ENCODE results near the gene TBC1D8B. TPM values are rescaled to one million over a fixed set of nuclear protein-coding genes. Genes with fewer than 3 reads are reported as not detected.

The TBC1D8B gene
- total and polyA plus RNA-seq, 4 donors, result 4.0 to 20.7 (median 8.7) TPM

DNA sequence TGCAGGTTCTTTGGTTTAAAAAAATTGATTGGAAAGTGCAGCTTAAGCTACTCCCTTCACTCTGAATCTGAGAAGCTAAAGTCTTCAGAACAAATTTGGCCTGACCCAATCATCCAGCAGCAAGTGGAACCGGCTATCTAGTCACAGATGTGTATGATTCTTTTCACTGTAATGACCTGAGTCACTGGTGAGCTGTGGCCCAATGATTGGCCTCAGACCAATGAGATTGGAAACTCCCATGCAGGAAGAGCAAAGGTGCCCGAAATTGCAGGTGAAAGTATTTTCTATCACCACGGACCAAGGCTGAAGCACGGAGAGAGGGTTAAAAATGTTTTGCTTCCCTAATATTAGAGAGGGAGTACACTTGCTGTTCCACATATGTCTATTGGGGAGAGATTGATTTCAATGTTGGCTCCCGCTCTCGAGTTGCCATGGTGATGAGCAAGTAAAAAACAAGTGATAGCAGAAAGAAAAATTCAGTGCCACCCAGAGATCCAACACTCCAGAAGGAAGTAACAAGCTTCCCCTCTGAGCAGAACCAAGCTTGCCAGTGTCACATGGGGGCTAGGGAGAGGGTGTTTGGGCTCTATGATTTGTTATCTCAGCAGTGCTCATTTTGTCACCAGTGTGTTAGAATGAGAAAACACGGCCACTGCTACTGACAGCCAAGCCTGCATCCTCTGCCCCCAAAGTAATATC lies 89.4 kb downstream of the TBC1D8B start:
- Histone ChIP-seq H3K4me3 (ENCODE audit: low read length in 2 of 2) (no peak overlapping the region), H3K9me3 (ENCODE audit: control insufficient read depth, low read length) (no peaks in the 10 kb centered on the region), H3K27ac (ENCODE audit: low read depth in 1 of 2, low read length in 2 of 2) (no peak overlapping the region), H3K4me1 (ENCODE audit: control insufficient read depth in 1 of 2, insufficient read depth in 2 of 2, low read length in 2 of 2) (no peaks in the 10 kb centered on the region), H3K27me3 (ENCODE audit: control insufficient read depth in 1 of 2, insufficient read depth in 2 of 2, low read length in 1 of 2) (no peaks in the 10 kb centered on the region), H3K36me3 (ENCODE audit: control insufficient read depth in 1 of 2, insufficient read depth in 2 of 2, low read length in 1 of 2) (no peaks in the 10 kb centered on the region)
- intact Hi-C loops (cut with DNase I), result loop anchor here (5.0 to 10.0 kb wide), 2 partner anchors 60 to 1173 kb away; no protein-coding TSS in a partner anchor
- ATAC-seq (ENCODE audit: low FRiP score) (no peak), DNase-seq (no peak)
- 53 to 60% methylated on average over 7 of the region's 7 CpGs for whole genome bisulfite sequencing, 2 donors

GRCh38 chrX:106894392-106894909 lies 92.0 kb downstream of the TBC1D8B start:
- peak in 1 of 2 donors; percentile 58 for DNase-seq
- no peaks in the 10 kb centered on the region for H3K36me3 ChIP-seq (ENCODE audit: control insufficient read depth in 1 of 2, insufficient read depth in 2 of 2, low read length in 1 of 2)

DNA sequence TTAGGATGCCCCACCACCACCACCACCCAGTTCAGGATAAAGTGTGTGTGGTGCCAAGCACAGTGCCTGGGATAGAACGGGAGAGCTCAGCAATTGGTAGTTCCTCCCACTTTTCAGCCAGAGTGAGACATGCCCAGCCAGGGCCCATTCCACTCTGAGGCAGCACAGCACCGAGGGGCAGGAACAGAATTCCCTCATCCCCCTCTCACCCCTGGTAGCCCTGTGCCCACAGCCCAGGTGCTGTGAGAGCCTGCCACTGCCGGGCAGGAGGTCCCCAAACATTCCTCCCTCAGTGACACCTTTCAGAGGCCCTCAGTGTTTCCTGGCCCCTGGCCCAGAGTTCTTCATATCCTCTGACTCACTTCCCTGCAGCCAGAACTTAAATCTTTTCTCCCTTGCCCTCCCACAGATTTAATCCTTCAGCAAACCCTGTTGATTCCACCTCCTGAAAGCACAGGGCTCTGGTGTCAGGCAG lies 92.5 kb downstream of the TBC1D8B start:
- no peaks in the 10 kb centered on the region for H3K4me1 ChIP-seq (ENCODE audit: control insufficient read depth in 1 of 2, insufficient read depth in 2 of 2, low read length in 2 of 2)
- H3K27ac ChIP-seq (ENCODE audit: low read depth in 1 of 2, low read length in 2 of 2), result no peak overlapping the region
- intact Hi-C loops (cut with DNase I), result loop anchor here (5.0 to 10.0 kb wide), 3 partner anchors 47 to 1170 kb away; no protein-coding TSS in a partner anchor
- no peak overlapping the region for H3K4me3 ChIP-seq (ENCODE audit: low read length in 2 of 2)
- no peaks in the 10 kb centered on the region for H3K9me3 ChIP-seq (ENCODE audit: control insufficient read depth, low read length)
- DNase-seq (no peak), ATAC-seq (ENCODE audit: low FRiP score) (no peak)
- WGBS, 2 donors, result 34 to 39% methylated on average over 3 of the region's 3 CpGs
- no peaks in the 10 kb centered on the region for H3K27me3 ChIP-seq (ENCODE audit: control insufficient read depth in 1 of 2, insufficient read depth in 2 of 2, low read length in 1 of 2)
- H3K36me3 ChIP-seq (ENCODE audit: control insufficient read depth in 1 of 2, insufficient read depth in 2 of 2, low read length in 1 of 2), result no peaks in the 10 kb centered on the region

More at GRCh38 chrX:106894392-106894909, 92.0 kb downstream of the TBC1D8B start:
- Histone ChIP-seq H3K4me1 (ENCODE audit: control insufficient read depth in 1 of 2, insufficient read depth in 2 of 2, low read length in 2 of 2) (no peaks in the 10 kb centered on the region), H3K4me3 (ENCODE audit: low read length in 2 of 2) (no peak overlapping the region), H3K27ac (ENCODE audit: low read depth in 1 of 2, low read length in 2 of 2) (no peak overlapping the region), H3K9me3 (ENCODE audit: control insufficient read depth, low read length) (no peaks in the 10 kb centered on the region), H3K27me3 (ENCODE audit: control insufficient read depth in 1 of 2, insufficient read depth in 2 of 2, low read length in 1 of 2) (no peaks in the 10 kb centered on the region)
- 12 to 17% methylated on average over 6 of the region's 6 CpGs for WGBS, 2 donors
- intact Hi-C loops (cut with DNase I), result loop anchor here (5.0 to 10.0 kb wide), 2 partner anchors 58 to 1170 kb away; no protein-coding TSS in a partner anchor
- peak; percentile 78 for ATAC-seq (ENCODE audit: low FRiP score)

DNA sequence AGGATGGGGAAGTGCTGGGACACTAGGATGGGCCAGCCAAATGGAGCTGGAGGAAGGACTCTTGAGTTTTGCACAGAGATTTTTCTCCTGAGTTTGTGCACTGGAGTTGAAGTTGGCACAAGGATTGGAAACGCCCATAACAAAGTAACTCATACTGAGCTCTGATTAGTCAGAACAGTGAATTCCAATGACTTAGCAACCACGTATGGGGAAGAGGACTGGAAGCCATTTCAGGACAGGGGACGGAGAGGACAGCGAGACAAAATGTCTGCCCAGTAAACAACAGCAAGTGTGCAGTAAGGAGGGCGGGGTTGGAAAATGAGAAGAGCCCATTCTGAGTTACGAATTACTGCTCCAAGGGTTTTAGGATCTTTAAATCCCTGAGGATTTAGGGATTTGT lies 94.8 kb downstream of the TBC1D8B start:
- 70 to 81% methylated on average over 6 of the region's 6 CpGs for WGBS, 2 donors
- H3K36me3 ChIP-seq (ENCODE audit: control insufficient read depth in 1 of 2, insufficient read depth in 2 of 2, low read length in 1 of 2), result no peaks in the 10 kb centered on the region
- H3K4me3 ChIP-seq (ENCODE audit: low read length in 2 of 2), result no peak overlapping the region
- no peak for DNase-seq
- H3K4me1 ChIP-seq (ENCODE audit: control insufficient read depth in 1 of 2, insufficient read depth in 2 of 2, low read length in 2 of 2), result no peaks in the 10 kb centered on the region
- ATAC-seq (ENCODE audit: low FRiP score), result no peak
- H3K27me3 ChIP-seq (ENCODE audit: control insufficient read depth in 1 of 2, insufficient read depth in 2 of 2, low read length in 1 of 2), result no peaks in the 10 kb centered on the region
- H3K9me3 ChIP-seq (ENCODE audit: control insufficient read depth, low read length), result no peaks in the 10 kb centered on the region
- intact Hi-C loops (cut with DNase I), result loop anchor here (5.0 to 10.0 kb wide), 2 partner anchors 45 to 1168 kb away; no protein-coding TSS in a partner anchor
- H3K27ac ChIP-seq (ENCODE audit: low read depth in 1 of 2, low read length in 2 of 2), result no peak overlapping the region

DNA sequence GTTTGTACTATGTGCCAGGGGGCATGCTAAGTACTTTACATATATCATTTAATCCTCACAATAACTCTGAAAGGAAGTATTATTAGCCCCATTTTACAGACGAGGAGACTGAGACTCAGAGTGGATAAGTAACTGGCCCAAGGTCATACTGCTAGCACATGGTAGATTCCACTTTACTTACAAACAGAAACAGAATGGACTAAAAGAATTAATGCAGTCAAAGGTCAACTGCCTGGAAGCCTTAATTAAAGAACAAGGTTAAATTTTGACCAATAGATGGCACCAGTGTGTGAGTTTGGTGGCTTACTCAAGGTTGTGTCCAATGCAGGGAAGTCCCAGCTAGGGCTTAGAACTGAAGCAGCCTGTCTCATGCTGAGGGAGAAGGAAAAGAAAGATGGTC lies 96.0 kb downstream of the TBC1D8B start:
- Histone ChIP-seq H3K27me3 (ENCODE audit: control insufficient read depth in 1 of 2, insufficient read depth in 2 of 2, low read length in 1 of 2) (no peaks in the 10 kb centered on the region), H3K4me3 (ENCODE audit: low read length in 2 of 2) (no peak overlapping the region), H3K27ac (ENCODE audit: low read depth in 1 of 2, low read length in 2 of 2) (no peak overlapping the region), H3K4me1 (ENCODE audit: control insufficient read depth in 1 of 2, insufficient read depth in 2 of 2, low read length in 2 of 2) (no peaks in the 10 kb centered on the region), H3K36me3 (ENCODE audit: control insufficient read depth in 1 of 2, insufficient read depth in 2 of 2, low read length in 1 of 2) (no peaks in the 10 kb centered on the region), H3K9me3 (ENCODE audit: control insufficient read depth, low read length) (no peaks in the 10 kb centered on the region)
- intact Hi-C loops (cut with DNase I), result loop anchor here (5.0 to 10.0 kb wide), 2 partner anchors 44 to 1166 kb away; no protein-coding TSS in a partner anchor
- no peak for DNase-seq
- WGBS, 2 donors, result 44 to 58% methylated on average over 1 of the region's 1 CpG
- no peak for ATAC-seq (ENCODE audit: low FRiP score)

DNA sequence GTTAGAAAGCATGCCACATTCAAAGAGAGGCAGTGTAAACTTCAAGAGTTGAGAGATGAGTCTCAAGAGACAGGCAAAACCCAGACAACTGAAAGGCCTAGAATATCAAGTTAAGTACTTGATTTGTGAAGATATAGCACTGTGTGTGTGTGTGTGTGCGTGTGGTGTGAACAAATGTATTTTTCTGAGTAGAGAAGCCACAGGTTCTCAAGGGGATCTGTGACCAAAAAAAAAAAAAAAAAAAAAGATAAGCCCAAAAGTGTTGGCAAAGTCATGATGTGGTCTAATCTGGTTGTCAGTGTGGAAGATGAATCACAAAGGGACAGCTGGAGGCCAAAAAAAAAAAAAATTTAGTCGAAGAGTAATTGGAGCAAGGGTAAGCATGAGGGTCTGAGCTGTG lies 96.8 kb downstream of the TBC1D8B start:
- Histone ChIP-seq H3K4me1 (ENCODE audit: control insufficient read depth in 1 of 2, insufficient read depth in 2 of 2, low read length in 2 of 2) (no peaks in the 10 kb centered on the region), H3K36me3 (ENCODE audit: control insufficient read depth in 1 of 2, insufficient read depth in 2 of 2, low read length in 1 of 2) (no peaks in the 10 kb centered on the region), H3K4me3 (ENCODE audit: low read length in 2 of 2) (no peak overlapping the region), H3K9me3 (ENCODE audit: control insufficient read depth, low read length) (no peaks in the 10 kb centered on the region), H3K27me3 (ENCODE audit: control insufficient read depth in 1 of 2, insufficient read depth in 2 of 2, low read length in 1 of 2) (no peaks in the 10 kb centered on the region), H3K27ac (ENCODE audit: low read depth in 1 of 2, low read length in 2 of 2) (no peak overlapping the region)
- intact Hi-C loops (cut with DNase I), result loop anchor here (5.0 to 10.0 kb wide), 2 partner anchors 43 to 1166 kb away; no protein-coding TSS in a partner anchor
- no peak for ATAC-seq (ENCODE audit: low FRiP score)
- DNase-seq, result no peak
- WGBS, 2 donors, result 46 to 56% methylated on average over 2 of the region's 2 CpGs

DNA sequence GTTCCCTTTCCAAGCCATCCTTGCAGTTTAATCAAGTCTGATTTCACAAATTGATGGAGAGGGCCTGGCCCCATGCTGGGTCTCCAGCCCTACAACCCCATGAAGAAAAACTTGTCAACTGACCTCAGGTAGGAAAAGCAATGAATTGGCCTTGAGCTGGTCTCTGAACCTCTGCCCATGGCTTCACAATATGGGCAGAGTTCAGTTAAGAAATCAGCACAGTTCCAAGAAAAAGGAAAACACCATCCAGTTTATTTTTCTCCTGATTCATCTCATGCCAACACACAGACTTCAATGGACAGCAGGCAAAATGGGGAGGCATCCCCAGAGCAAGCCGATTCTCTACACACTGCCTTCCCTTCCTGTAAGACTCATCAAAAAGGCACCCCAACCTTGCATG lies 97.4 kb downstream of the TBC1D8B start:
- Histone ChIP-seq H3K27ac (ENCODE audit: low read depth in 1 of 2, low read length in 2 of 2) (no peak overlapping the region), H3K36me3 (ENCODE audit: control insufficient read depth in 1 of 2, insufficient read depth in 2 of 2, low read length in 1 of 2) (no peaks in the 10 kb centered on the region), H3K4me1 (ENCODE audit: control insufficient read depth in 1 of 2, insufficient read depth in 2 of 2, low read length in 2 of 2) (no peaks in the 10 kb centered on the region), H3K27me3 (ENCODE audit: control insufficient read depth in 1 of 2, insufficient read depth in 2 of 2, low read length in 1 of 2) (no peaks in the 10 kb centered on the region), H3K9me3 (ENCODE audit: control insufficient read depth, low read length) (no peaks in the 10 kb centered on the region), H3K4me3 (ENCODE audit: low read length in 2 of 2) (no peak overlapping the region)
- ATAC-seq (ENCODE audit: low FRiP score) (no peak), DNase-seq (no peak)
- 80 to 90% methylated on average over 1 of the region's 1 CpG for WGBS, 2 donors
- intact Hi-C loops (cut with DNase I), result loop anchor here (5.0 to 10.0 kb wide), 2 partner anchors 42 to 1165 kb away; no protein-coding TSS in a partner anchor

GRCh38 chrX:106901341-106901740 lies 98.9 kb downstream of the TBC1D8B start:
- DNase-seq (no peak), ATAC-seq (ENCODE audit: low FRiP score) (no peak)
- Histone ChIP-seq H3K36me3 (ENCODE audit: control insufficient read depth in 1 of 2, insufficient read depth in 2 of 2, low read length in 1 of 2) (no peaks in the 10 kb centered on the region), H3K4me3 (ENCODE audit: low read length in 2 of 2) (no peak overlapping the region), H3K27me3 (ENCODE audit: control insufficient read depth in 1 of 2, insufficient read depth in 2 of 2, low read length in 1 of 2) (no peaks in the 10 kb centered on the region), H3K9me3 (ENCODE audit: control insufficient read depth, low read length) (no peaks in the 10 kb centered on the region), H3K27ac (ENCODE audit: low read depth in 1 of 2, low read length in 2 of 2) (no peak overlapping the region), H3K4me1 (ENCODE audit: control insufficient read depth in 1 of 2, insufficient read depth in 2 of 2, low read length in 2 of 2) (no peaks in the 10 kb centered on the region)
- intact Hi-C loops (cut with DNase I), result no loop called here
- 76 to 84% methylated on average over 3 of the region's 3 CpGs for WGBS, 2 donors

All from aorta (tissue), 5 donors.